MM.1S (cell line): ENCODE results near the gene LBHD2.

Experiments
- CTCF ChIP-seq: fragments of 300-600 bp; sonication (generic); IDR thresholded peaks from 2 replicates; pipeline ENCODE4 v1.5.1; 2016; ENCODE audit warnings: antibody characterized with exemption, low read length, mixed read lengths
- EZH2 ChIP-seq: fragments of 300-600 bp; sonication (generic); optimal IDR thresholded peaks from 2 replicates; pipeline ENCODE3; 2017; ENCODE audit warnings: low read depth, mild to moderate bottlenecking, antibody characterized with exemption, low read length, mixed read lengths
- EZH2phosphoT487 ChIP-seq: fragments of 300-600 bp; sonication (generic); IDR thresholded peaks from 2 replicates; pipeline ENCODE4 v1.6.1; 2018; ENCODE audit warnings: antibody characterized with exemption, low read length

- TF ChIP-seq EZH2 = no peak
- no peak for TF ChIP-seq CTCF
- no peak for TF ChIP-seq EZH2phosphoT487
Measured at GRCh38 chr14:103086771-103087342, 2.8 kb downstream of the LBHD2 start.
